ENCODE results near the gene CELF1.

Gene CELF1

DNA sequence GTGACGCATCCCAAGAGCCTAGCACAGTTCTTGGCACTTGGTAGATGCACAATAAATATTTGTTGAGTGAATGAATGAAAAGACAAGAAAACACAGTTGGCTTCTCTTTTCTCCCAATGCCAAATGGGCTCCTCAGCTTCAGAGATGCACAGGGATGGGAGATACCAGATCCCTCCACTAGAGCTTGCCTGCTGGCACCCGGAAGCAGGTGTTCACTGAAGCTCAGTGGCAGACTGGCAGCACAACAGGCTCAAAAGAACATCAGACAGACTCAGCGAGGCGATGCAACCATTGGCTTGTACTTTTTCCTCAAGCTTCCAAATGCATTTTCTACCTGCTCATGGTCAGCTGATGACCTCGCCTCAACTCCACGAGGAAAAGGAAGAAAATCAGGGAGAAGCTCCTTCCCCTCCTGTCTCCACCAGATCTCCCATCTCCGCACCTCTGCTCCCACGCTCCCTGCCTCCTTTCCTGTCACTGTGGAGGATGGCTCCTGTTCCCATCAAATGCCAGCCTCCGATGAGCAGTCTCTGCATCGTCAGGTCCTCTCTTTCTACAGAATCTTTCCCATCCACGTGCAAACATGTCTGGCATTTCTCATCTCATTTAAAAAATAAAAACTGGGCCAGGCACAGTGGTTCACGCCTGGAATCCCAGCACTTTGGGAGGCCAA is 109.8 kb downstream of the CELF1 start:
- peak; percentile 79 for DNase-seq

DNA sequence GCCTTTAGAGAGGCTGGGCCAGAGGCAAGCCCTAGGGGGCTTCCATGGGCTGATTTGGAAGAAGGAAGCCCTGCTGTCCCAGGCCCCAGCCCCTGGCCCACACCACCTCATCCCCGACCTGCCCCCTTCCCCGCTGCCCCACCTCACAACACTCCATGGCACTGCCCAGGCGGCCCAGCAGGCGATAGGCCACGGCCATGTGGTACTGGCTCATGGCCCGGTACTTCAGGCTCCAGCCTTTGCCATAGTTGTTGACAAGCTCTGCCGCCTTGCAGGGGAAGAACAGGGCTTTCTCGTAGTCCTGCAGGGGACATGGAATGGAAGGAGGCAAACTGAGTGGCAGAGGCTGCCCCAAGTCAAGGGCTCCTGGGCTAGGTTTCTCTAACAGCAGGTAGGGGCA is 110.4 kb downstream of the CELF1 start:
- DNase-seq = no peak

DNA sequence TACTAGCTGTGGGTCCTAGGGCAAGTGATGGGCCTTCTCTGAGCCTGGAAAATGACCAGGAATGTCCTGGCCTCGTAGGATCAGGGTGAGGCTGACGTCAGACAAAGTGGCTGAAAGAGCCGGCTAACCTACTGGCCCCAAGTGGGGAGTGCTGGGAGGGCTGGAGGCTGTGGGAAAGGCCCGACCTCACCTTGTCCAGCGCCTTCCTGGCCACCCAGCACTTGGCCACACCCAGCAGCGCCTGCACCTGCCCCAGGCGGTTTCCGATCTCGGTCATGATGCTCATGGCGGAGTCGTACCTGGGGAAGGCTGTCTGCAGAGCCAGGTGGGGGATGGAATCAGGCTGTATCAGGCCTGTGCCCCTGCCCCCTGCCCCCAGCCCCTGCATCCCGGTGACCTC is 111.5 kb downstream of the CELF1 start:
- no peak for DNase-seq

DNA sequence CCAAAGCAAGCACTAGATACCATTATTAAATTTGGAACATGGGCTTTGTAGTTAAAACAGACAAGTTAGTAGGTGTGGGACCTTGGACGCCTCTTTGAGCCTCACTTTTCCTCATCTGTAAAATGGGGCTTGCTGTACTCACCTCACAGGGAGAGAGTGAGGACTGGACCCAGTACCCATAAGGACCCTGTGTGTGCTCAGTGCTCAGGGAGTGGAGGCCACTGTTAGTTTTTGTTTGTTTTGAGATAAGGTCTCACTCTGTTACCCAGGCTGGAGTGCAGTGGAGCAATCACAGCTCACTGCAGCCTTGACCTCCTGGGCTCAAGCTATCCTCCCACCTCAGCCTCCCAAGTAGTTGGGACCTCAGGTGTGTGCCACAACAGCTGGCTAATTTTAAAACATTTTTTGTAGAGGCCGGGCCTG is 112.9 kb downstream of the CELF1 start:
- DNase-seq = no peak

DNA sequence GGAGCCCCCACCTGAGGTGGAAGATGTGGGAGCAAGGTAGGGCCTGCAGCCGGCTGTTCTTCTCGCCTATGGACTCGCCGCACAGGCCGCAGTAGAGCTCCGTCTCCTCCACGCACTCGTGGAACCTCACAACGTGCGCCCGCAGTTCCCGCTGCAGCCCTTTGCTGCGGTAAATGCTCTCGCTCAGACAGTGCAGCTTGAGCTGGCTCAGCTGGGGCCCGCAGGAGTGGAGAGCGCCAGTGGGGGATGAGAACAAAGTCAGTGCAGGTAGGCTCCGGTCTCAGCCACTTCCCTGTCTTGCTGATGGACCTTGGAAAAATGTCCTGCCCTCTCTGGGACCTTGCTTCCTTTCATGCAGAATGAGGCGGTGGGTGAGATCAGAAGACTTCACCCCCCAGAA is 114.2 kb downstream of the CELF1 start:
- no peak for DNase-seq

GRCh38 chr11:47437746-47438418 is 115.0 kb downstream of the CELF1 start:
- no peak for DNase-seq

- no peak for DNase-seq
These were observed 115.7 kb downstream of the CELF1 start for GRCh38 chr11:47437218-47437745.

DNA sequence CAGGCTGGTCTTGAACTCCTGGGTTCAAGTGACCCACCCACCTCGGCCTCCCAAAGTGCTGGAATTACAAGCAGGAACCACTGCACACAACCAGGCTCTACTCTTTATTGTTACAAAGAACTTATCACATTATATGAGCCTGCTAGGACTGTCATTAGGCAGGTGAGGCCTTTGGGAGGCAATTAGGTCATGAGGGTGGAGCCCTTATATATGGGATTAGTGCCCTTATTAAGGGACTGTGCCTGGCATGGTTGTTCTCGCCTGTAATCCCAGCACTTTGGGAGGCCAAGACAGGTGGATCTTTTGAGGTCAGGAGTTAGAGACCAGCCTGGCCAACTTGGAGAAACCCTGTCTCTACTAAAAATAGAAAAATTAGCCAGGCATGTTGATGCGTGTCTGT is 116.2 kb downstream of the CELF1 start:
- DNase-seq = no peak

DNA sequence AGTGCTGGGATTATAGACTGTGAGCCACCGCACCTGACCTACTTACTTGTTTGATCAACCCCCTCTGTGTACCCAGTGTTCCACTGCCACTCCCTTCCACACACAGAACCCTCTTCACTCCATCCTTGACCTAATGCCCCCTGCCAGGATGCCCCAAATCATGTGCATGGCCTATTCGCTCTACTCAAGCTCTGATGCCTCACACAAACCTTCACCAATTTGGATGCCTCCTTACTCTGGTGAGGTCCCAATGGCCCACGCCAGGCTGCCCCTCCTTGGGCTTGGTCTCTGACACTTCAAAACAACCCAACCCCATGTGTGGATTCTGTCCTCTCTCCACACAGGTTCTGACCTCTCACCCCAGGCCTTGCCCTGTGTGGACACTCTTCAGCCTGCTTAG is 117.2 kb downstream of the CELF1 start:
- no peak for DNase-seq

DNA sequence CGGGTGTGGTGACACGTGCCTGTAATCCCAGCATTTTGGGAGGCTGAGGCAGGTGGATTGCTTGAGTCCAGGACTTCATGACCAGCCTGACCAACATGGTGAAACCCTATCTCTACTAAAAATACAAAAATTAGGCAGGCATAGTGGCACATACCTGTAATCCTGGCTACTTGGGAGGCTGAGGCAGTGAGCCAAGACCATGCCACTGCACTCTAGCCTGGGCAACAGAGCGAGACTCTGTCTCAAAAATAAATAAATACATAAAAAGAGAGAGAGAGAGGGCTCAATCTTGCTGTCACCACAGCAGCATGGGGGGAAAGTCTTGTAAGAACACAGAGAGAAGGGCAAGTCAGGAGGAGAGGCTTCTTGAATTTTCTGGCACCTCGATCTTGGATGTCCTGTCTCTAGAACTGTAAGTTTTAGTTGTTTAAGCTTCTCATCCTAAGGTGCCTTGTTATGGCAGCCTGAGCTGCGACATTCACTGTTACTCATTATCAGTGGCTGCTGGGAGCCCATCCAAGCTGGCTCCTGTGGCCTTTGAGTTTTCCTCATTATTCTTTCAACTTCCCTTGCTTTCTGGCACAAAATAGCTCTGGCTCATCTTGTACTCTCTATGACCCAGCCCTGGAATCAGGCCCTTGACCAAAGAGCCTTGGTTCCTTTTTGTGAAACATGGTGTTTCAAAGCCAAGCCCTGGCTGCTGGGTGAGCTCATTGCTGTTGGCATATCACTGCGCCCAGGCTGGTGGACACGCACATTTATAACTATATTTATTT is 118.7 kb downstream of the CELF1 start:
- no peak for DNase-seq

DNA sequence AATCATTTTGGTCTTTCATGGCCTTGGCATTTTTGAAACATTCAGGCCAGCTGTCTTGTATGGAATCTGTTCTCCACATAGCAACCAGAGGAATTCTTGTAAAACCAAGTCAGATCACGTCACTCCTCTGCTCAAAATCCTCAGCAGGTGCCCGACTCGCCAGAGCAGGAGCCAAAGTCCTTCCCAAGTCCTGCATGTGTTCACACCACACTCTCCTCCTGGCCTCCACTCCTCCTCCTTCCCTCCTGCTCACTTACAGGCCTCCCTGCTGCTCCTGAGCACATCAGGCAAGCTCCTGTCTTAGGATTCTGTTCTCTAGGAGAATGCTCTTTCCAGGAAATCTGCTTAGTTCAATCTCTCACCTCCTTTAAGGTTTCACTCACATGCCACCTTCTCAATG is 119.8 kb downstream of the CELF1 start:
- no peak for DNase-seq

DNA sequence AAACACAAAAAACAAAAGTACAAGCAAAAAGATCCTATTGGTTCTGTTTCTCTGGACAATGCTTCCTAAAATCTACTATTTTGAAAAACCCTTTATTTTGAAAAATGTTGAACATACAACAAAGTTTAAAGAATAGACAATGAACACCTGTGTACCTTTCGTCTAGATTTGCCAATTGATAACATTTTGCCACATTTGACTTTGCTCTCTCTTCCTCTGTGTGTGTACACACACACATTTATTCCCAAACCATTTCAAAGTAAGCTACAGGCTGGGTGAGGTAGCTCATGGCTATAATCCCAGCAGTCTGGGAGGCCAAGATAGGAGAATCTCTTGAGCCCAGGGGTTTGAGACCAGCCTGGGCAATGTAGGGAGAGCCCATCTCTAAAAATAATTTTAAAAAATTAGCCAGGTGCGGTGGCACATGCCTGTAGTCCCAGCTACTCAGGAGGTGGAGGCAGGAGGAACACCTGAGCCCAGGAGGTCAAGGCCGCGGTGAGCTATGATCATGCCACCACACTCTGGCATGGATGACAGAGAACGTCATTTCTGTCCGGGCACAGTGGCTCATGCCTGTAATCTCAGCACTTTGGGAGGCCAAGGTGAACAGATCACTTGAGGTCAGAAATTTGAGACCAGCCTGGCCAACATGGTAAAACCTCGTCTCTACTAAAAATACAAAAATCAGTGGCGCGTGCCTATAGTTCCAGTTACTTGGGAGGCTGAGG is 121.4 kb downstream of the CELF1 start:
- no peak for DNase-seq

DNA sequence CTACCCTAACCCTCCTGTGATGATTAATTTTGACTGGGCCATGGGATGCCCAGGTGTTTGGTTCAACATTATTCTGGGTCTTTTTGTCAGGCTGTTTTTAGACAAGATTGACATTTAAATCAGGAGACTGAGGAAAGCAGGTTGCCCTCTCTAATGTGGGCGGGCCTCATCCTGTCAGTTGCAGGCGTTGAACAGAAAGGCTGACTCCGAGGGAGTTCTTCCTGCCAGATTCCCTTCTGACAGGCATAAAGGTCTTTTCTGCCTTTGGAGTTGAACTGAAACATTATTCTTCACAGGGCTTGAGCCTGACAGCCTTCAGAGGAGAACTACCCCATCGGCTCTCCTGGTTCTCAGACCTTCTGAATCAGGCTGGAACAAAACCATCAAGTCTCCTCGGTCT is 122.4 kb downstream of the CELF1 start:
- DNase-seq = no peak

GRCh38 chr11:47426062-47426956 is 126.6 kb downstream of the CELF1 start, which contains the start of gene PSMC3:
TSS of gene PSMC3 (minus strand) at chr11:47426439. CDS start at chr11:47426279, 160 bp downstream.
- DNase-seq = peak; percentile 95

DNA sequence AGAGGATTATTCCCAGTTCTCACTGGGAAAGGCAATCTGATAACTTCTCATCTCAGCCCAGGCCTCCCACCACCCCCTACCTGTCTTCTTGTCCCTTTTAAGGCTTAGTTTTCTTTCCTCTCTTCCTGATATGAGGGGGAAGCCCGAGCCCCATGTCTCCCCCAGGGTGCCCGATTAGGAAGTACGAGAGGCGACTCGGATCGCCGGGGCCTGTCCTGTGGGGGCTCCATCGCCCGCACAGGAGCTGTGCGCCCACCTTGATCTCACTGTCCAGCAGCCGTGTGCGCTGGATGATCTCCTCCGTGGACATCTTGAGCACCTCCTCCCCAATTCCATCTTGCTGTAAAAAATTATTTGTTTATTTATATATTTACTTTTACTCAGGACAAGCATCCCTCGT is 127.3 kb downstream of the CELF1 start:
- no peak for DNase-seq

DNA sequence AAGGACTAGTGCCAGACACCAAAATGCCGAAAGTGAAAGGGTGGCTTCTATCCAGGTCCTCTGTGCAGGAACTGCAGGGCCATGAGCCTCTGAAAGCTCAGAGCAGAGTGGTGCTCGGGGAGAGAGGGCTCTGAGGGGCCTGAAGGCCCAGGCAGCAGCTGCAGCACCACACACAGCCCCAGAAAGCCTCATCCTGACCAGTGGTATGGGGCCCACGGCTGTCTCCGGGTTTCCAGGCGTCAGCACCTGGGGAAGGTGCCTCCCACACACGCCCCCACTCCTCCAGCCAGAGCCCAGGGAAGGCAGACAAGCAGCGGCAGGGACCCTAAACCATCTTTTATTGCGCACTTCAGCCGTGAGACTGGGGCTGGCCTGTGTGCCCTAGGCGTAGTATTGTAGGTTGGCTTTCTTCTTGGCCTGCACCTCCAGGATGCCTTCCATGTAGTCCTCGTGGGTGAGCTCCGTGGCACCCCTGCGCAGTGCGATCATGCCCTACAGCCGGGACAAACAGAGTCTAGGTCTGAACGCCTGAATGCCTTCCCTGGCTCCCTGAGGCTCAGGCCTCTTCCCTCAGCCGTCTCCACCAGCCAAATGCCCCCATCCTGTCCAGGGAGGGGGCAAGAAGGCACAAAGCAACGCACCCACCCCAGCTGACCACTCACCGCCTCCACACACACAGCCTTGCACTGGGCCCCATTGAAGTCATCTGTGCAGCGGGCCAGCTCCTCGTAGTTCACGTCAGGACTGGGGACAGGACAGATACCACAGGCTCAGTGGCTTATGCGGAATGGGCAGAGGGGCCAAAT is 134.3 kb downstream of the CELF1 start:
- no peak for DNase-seq

DNA sequence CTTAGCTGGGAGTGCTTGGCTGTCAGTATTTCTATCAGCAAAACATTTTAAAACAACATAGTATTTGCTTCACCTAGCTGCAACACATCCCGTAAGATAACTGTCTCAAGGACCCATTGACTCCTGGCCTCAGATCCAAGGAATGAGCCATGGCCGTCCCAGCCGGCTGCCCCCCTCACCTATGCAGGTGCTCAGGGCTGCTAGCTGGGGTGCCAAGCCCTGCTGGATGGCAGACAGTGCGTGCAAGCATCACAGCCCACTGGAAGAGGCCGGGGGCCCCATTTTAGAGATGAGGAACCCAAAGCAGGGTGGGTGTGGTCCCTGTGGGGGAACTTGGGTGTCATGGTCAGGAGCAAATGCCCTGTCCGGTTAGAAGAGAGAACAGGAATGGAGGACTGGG is 135.2 kb downstream of the CELF1 start:
- no peak for DNase-seq

GRCh38 chr11:47415949-47416472 is 136.9 kb downstream of the CELF1 start:
- DNase-seq = no peak

Measured in NCI-H2171 treated with DMSO at 0.1 percent for 48 hours (cell line).